ENCODE data around the gene RTN4. TPM values are rescaled to one million over a fixed set of nuclear protein-coding genes. Genes with fewer than 3 reads are reported as not detected.
"Not testable (repeated sequence)": the region's sequence is repeated elsewhere in the genome, so short reads cannot be mapped to it uniquely, and the experiment has no call there.

Gene RTN4
- total RNA-seq, 1 donor from 2014 or later: 384 TPM

- no peak for DNase-seq (ENCODE audit: low read depth)
- H3K4me3 ChIP-seq (ENCODE audit: low read depth, low read length): no peak overlapping the region
- TF ChIP-seq, protein P1, sequence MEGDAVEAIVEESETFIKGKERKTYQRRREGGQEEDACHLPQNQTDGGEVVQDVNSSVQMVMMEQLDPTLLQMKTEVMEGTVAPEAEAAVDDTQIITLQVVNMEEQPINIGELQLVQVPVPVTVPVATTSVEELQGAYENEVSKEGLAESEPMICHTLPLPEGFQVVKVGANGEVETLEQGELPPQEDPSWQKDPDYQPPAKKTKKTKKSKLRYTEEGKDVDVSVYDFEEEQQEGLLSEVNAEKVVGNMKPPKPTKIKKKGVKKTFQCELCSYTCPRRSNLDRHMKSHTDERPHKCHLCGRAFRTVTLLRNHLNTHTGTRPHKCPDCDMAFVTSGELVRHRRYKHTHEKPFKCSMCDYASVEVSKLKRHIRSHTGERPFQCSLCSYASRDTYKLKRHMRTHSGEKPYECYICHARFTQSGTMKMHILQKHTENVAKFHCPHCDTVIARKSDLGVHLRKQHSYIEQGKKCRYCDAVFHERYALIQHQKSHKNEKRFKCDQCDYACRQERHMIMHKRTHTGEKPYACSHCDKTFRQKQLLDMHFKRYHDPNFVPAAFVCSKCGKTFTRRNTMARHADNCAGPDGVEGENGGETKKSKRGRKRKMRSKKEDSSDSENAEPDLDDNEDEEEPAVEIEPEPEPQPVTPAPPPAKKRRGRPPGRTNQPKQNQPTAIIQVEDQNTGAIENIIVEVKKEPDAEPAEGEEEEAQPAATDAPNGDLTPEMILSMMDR (conservative IDR thresholded peaks at IDR 0.05; ENCODE audit: low read depth, low read length): no peak
Measured at GRCh38 chr2:55085113-55086040, 35.1 kb upstream of the RTN4 start.

DNA sequence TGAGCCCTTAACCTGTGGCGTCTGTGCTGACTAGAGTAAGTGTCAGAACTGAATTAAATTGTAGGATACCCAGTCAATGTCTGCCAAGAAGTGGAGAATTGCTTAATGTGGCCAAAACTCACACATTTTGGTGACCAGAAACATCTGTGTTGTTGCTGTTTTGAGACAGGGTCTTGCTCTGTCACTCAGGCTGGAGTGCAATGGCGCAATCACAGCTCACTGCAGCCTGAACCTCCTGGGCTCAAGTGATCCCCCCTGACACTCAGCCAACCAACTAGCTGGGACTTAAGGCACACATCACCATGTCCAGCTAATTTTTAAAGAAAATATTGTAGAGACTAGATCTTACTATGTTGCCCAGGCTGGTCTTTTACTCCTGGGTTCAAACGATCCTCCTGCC is 34.4 kb upstream of the RTN4 start:
- no peak for DNase-seq (ENCODE audit: low read depth)
- no peak overlapping the region for H3K4me3 ChIP-seq (ENCODE audit: low read depth, low read length)
- TF ChIP-seq, protein P1 (conservative IDR thresholded peaks at IDR 0.05; ENCODE audit: low read depth, low read length): no peak

- H3K4me3 ChIP-seq (ENCODE audit: low read depth, low read length): no peak overlapping the region
- DNase-seq (ENCODE audit: low read depth): no peak
- TF ChIP-seq, protein P1 (conservative IDR thresholded peaks at IDR 0.05; ENCODE audit: low read depth, low read length): no peak
Measured at GRCh38 chr2:55080204-55080738, 30.0 kb upstream of the RTN4 start.

GRCh38 chr2:55078956-55079355 is 28.7 kb upstream of the RTN4 start:
- DNase-seq (ENCODE audit: low read depth): no peak
- no peak overlapping the region for H3K4me3 ChIP-seq (ENCODE audit: low read depth, low read length)
- TF ChIP-seq, protein P1 (conservative IDR thresholded peaks at IDR 0.05; ENCODE audit: low read depth, low read length): no peak

- TF ChIP-seq, protein P1 (conservative IDR thresholded peaks at IDR 0.05; ENCODE audit: low read depth, low read length): no peak
- no peak for DNase-seq (ENCODE audit: low read depth)
- no peak overlapping the region for H3K4me3 ChIP-seq (ENCODE audit: low read depth, low read length)
Measured at GRCh38 chr2:55076721-55077120, 26.5 kb upstream of the RTN4 start.

DNA sequence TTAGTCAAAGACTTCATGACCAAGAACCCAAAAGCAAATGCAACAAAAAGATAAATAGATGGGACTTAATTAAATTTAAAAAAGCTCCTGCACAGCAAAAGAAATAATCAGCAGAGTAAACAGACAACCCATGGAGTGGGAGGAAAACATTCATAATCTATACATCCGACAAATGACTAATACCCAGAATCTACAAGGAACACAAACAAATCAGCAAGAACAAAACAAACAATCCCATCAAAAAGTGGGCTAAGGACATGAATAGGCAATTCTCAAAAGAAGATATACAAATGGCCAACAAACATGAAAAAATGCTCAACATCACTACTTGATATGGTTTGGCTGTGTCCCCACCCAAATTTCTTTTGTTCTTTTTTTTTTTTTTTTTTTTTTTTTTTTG is 25.8 kb upstream of the RTN4 start:
- not testable (repeated sequence) for DNase-seq (ENCODE audit: low read depth); H3K4me3 ChIP-seq (ENCODE audit: low read depth, low read length)

DNA sequence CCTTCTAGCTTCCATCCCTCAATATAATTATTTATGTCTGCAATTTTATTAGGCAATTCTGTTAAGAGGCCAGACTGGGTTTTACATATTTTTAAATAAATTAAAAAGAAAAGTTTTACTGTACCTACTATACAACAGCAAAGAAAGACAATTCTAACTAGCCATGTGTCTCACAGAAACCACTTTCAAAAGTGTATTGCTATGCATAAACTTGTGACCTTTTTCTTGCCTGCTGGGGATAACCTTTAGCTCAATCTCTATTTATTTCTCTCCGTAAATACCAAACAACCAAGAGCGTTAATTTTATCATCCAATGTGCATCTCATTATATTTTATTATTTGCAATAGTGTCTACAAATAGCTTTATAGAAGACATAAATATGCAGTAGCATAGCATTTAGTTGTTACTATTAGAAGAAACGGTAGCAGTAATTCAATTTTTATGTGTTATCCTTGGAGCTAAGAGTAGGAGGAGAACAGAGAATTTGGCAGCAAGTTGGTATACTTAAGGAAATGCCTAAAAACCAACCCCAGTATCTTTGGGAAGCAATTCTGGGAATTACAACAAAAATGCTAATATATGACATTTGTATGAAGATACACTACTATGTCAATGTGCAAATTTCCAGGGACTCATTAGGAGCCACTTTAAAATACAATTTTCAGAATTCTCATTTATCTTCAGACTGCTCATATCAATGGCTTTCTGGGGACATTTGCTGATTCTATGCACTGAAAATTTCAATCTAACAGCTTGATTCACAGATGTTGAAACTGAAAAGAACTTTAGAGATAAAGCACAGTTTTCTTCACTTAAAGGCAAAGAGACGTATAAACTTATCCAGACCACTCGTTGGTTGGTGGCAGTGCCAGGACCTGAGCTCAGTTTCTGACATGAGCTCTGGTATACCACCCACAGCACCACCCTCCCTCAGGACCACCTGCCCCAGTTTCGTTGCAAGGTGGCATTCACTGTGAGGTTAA is 23.0 kb upstream of the RTN4 start:
- H3K4me3 ChIP-seq (ENCODE audit: low read depth, low read length): no peak overlapping the region
- DNase-seq (ENCODE audit: low read depth): no peak
- TF ChIP-seq, protein P1 (conservative IDR thresholded peaks at IDR 0.05; ENCODE audit: low read depth, low read length): no peak
